ENCODE measurements around the gene LYPD6B. TPM values are rescaled to one million over a fixed set of nuclear protein-coding genes. Genes with fewer than 3 reads are reported as not detected.

The LYPD6B gene
- total RNA-seq, 1 experiment from 2014 or later: not detected

DNA sequence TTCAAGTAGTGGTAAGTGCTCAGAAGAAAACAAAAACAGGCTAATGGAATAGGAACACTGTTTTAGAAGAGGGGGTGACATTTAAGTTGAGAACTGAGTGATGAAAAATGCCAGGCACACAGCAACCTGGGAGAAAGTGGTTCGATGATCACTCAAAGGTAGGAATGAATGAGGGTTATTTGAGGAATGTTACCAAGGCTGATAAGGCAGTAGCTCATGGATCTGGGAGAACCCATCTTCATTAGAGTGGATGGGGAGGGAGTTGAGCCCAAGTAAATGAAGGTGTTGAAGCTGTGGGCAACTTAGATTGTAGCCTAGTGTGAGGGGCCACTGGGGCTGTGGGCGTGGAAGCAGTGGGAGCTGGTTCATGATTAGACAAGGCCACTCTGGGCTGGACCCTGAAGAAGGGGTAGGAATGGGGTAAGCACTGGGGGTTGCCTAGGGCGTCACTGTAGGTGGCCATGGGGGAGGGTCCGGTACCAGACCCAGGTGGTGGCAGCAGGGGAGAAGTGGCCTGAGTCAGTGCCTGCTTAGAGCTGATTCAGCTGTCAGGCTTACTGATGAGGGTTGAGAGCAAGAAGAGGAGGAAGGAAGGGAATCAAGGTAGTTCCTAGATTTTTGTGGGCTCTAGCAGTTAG is 22.5 kb upstream of the LYPD6B start:
- no peak for DNase-seq (ENCODE audit: low spot score)
- H3K27me3 ChIP-seq (replicated peaks; ENCODE audit: insufficient read depth, low read depth, low read length, poor library complexity): no peaks in the 10 kb centered on the region
- H3K4me3 ChIP-seq (ENCODE audit: low read depth, low read length, poor library complexity, severe bottlenecking): no peak overlapping the region
- no peaks in the 10 kb centered on the region for H3K9me3 ChIP-seq (ENCODE audit: low read depth, low read length, poor library complexity, severe bottlenecking)
- TF ChIP-seq, protein P1, sequence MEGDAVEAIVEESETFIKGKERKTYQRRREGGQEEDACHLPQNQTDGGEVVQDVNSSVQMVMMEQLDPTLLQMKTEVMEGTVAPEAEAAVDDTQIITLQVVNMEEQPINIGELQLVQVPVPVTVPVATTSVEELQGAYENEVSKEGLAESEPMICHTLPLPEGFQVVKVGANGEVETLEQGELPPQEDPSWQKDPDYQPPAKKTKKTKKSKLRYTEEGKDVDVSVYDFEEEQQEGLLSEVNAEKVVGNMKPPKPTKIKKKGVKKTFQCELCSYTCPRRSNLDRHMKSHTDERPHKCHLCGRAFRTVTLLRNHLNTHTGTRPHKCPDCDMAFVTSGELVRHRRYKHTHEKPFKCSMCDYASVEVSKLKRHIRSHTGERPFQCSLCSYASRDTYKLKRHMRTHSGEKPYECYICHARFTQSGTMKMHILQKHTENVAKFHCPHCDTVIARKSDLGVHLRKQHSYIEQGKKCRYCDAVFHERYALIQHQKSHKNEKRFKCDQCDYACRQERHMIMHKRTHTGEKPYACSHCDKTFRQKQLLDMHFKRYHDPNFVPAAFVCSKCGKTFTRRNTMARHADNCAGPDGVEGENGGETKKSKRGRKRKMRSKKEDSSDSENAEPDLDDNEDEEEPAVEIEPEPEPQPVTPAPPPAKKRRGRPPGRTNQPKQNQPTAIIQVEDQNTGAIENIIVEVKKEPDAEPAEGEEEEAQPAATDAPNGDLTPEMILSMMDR (conservative IDR thresholded peaks at IDR 0.05; ENCODE audit: low read depth, low read length): no peak
- no peak for TF ChIP-seq EZH2 (IDR thresholded peaks at IDR 0.05; ENCODE audit: borderline replicate concordance, low read depth, low read length, poor library complexity, severe bottlenecking)
- no peak overlapping the region for H3K27ac ChIP-seq (ENCODE audit: low read depth, low read length, poor library complexity, severe bottlenecking)
- no peaks in the 10 kb centered on the region for H3K36me3 ChIP-seq (ENCODE audit: insufficient read depth, low read length, poor library complexity, severe bottlenecking)
- POLR2A ChIA-PET (ENCODE audit: low non-redundant PET): no interaction called here
- CTCF ChIA-PET: interaction anchor here (1.4 kb wide), 1 partner anchor 558 kb away, joined by 6 read pairs; no protein-coding TSS in a partner anchor
- H3K4me1 ChIP-seq (ENCODE audit: insufficient read depth, low read length, poor library complexity, severe bottlenecking): no peaks in the 10 kb centered on the region
- intact Hi-C loops (cut with micrococcal nuclease; ENCODE audit: unreplicated experiment): loop anchor here (2.0 kb wide), 1 partner anchor 297 kb away; no protein-coding TSS in a partner anchor
- no TSS peak for BruUV-seq (replicated peaks)

DNA sequence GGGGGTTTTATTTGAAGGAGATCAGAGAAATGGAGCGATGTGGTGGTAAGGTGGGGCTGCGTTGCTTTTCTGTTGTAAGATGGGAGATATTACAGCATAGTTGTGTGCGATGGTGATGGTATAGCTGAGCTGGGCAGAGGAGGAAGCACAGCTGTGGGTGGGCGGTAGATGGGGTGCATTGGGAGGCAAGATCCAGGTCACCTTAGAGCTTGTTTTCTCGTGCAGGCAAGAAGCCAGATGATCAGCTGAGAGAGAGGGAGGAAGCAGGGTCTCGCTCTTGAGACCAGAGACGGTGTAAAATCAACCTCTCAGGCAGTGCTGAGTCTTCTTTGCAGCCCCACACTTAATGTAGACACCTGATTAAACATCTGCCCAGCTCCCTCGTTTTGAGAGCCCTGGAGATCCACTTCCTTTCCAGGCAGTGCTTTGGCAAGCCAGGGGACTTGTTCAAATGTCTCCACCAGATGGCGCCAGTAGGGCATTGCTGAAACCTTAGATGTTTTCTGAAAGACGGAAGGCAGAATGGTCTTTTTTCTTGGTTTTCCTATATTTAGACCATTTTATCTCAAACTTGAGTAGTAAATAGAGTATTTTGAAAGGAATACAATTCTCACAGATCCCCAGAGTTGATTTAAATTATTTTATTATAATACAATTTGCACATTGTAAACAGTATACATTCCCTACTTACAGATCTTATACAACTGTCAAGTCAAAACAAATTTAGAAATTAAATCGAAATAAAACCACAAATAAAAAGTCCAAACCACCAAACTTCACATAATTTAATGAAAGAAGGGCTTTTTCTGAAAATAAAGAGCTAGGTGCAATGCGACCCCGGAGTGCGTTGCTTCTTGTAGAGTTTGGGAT is 21.1 kb upstream of the LYPD6B start:
- intact Hi-C loops (cut with micrococcal nuclease; ENCODE audit: unreplicated experiment): loop anchor here (1.0 to 2.0 kb wide), 2 partner anchors 295 to 544 kb away; no protein-coding TSS in a partner anchor
- CTCF ChIA-PET: interaction anchor here (0.8 to 1.4 kb wide), 5 partner anchors 25 to 556 kb away, joined by 3 to 9 read pairs (median 6); no protein-coding TSS in a partner anchor
- no TSS peak for BruUV-seq (replicated peaks)

DNA sequence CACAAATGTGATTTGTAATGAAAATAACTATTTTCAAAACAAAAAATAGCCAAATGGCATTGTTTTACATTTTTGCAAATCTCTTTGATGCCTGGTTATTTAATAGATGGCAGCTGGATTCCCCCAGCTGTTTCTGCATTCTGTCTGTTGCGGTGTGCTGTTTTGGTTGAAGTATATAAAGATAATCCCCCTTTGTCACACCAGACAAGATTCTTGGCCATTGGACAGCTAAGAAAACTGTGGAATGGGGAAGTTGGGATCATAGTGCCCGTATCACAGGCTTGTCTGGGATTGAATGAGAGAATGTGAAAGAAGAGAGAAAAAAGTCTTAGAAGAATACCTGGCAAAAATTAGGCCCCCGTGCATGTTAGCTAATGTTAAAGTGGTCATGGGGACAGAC is 19.5 kb upstream of the LYPD6B start:
- POLR2A ChIA-PET (ENCODE audit: low non-redundant PET): no interaction called here
- TF ChIP-seq, protein P1 (conservative IDR thresholded peaks at IDR 0.05; ENCODE audit: low read depth, low read length): no peak
- TF ChIP-seq EZH2 (IDR thresholded peaks at IDR 0.05; ENCODE audit: borderline replicate concordance, low read depth, low read length, poor library complexity, severe bottlenecking): no peak
- BruUV-seq (replicated peaks): no TSS peak
- no peaks in the 10 kb centered on the region for H3K27me3 ChIP-seq (replicated peaks; ENCODE audit: insufficient read depth, low read depth, low read length, poor library complexity)
- no peak overlapping the region for H3K27ac ChIP-seq (ENCODE audit: low read depth, low read length, poor library complexity, severe bottlenecking)
- no peak for DNase-seq (ENCODE audit: low spot score)
- intact Hi-C loops (cut with micrococcal nuclease; ENCODE audit: unreplicated experiment): no loop called here
- H3K9me3 ChIP-seq (ENCODE audit: low read depth, low read length, poor library complexity, severe bottlenecking): no peaks in the 10 kb centered on the region
- H3K36me3 ChIP-seq (ENCODE audit: insufficient read depth, low read length, poor library complexity, severe bottlenecking): no peaks in the 10 kb centered on the region
- CTCF ChIA-PET: no interaction called here
- H3K4me1 ChIP-seq (ENCODE audit: insufficient read depth, low read length, poor library complexity, severe bottlenecking): no peaks in the 10 kb centered on the region
- no peak overlapping the region for H3K4me3 ChIP-seq (ENCODE audit: low read depth, low read length, poor library complexity, severe bottlenecking)

More for the DNA sequence above, 21.1 kb upstream of the LYPD6B start:
- no peaks in the 10 kb centered on the region for H3K27me3 ChIP-seq (replicated peaks; ENCODE audit: insufficient read depth, low read depth, low read length, poor library complexity)
- TF ChIP-seq, protein P1 (conservative IDR thresholded peaks at IDR 0.05; ENCODE audit: low read depth, low read length): peak; percentile 92
- TF ChIP-seq EZH2 (IDR thresholded peaks at IDR 0.05; ENCODE audit: borderline replicate concordance, low read depth, low read length, poor library complexity, severe bottlenecking): no peak
- no peak overlapping the region for H3K4me3 ChIP-seq (ENCODE audit: low read depth, low read length, poor library complexity, severe bottlenecking)
- no peaks in the 10 kb centered on the region for H3K9me3 ChIP-seq (ENCODE audit: low read depth, low read length, poor library complexity, severe bottlenecking)
- H3K36me3 ChIP-seq (ENCODE audit: insufficient read depth, low read length, poor library complexity, severe bottlenecking): no peaks in the 10 kb centered on the region
- POLR2A ChIA-PET (ENCODE audit: low non-redundant PET): no interaction called here
- no peaks in the 10 kb centered on the region for H3K4me1 ChIP-seq (ENCODE audit: insufficient read depth, low read length, poor library complexity, severe bottlenecking)
- no peak overlapping the region for H3K27ac ChIP-seq (ENCODE audit: low read depth, low read length, poor library complexity, severe bottlenecking)
- DNase-seq (ENCODE audit: low spot score): peak; percentile 84

All from A673 (cell line).